ENCODE results near the gene MGAT3. TPM values are rescaled to one million over a fixed set of nuclear protein-coding genes. Genes with fewer than 3 reads are reported as not detected.
A peak's percentile ranks its signal among the peaks of the same experiment; 100 is the strongest.

Gene MGAT3
- polyA plus RNA-seq, 3 donors = 0.03 TPM; not detected in 2

GRCh38 chr22:39429916-39430575 lies 26.8 kb upstream of the MGAT3 start:
- Mint-ChIP-seq H3K27ac (peak overlapping the region in 1 of 7 donors; percentile 50), H3K36me3 (peaks cover 66 to 96% of the 10 kb centered on the region in 2 donors)
- no peak overlapping the region for H3K4me2 ChIP-seq (replicated peaks; ENCODE audit: extremely low read depth, low read length, poor library complexity, severe bottlenecking)

GRCh38 chr22:39430576-39431150 lies 26.1 kb upstream of the MGAT3 start:
- DNase-seq = no peak
- peaks cover 0 to 8% (median 0%) of the 10 kb centered on the region in 3 donors for H3K27me3 Mint-ChIP-seq (ENCODE audit: low read depth in 3 of 3)
- intact Hi-C loops (cut with micrococcal nuclease) = no loop called here
- H3K36me3 ChIP-seq (replicated peaks in 1 of 2; ENCODE audit: control insufficient read depth in 1 of 2, insufficient read depth in 2 of 2, low read length in 2 of 2) = peaks cover 76 to 90% of the 10 kb centered on the region in 2 donors
- no peak overlapping the region for H3K9ac ChIP-seq (ENCODE audit: insufficient read depth, low read length, poor library complexity, severe bottlenecking)
- H3K79me2 ChIP-seq (ENCODE audit: insufficient read depth, low read length) = no peaks in the 10 kb centered on the region
- H3K27ac ChIP-seq (ENCODE audit: low read depth in 1 of 2, low read length in 2 of 2) = peak overlapping the region; percentile 12 to 58
- TF ChIP-seq CTCF (IDR thresholded peaks at IDR 0.05) = no peak
- H3K9me3 ChIP-seq (replicated peaks in 1 of 2; ENCODE audit: control insufficient read depth in 1 of 2, insufficient read depth in 1 of 2, low read length in 2 of 2) = no peaks in the 10 kb centered on the region
- H3K36me3 Mint-ChIP-seq = peaks cover 66 to 93% of the 10 kb centered on the region in 2 donors
- no peak overlapping the region for H3K4me2 ChIP-seq (replicated peaks; ENCODE audit: extremely low read depth, low read length, poor library complexity, severe bottlenecking)
- peaks cover 18% of the 10 kb centered on the region for H3K4me1 Mint-ChIP-seq
- H3K27ac Mint-ChIP-seq = peak overlapping the region in 4 of 7 donors; percentile 43 to 85 (median 82)
- peaks cover 11 to 17% of the 10 kb centered on the region in 2 donors for H3K4me1 ChIP-seq (ENCODE audit: control insufficient read depth in 1 of 2, insufficient read depth in 2 of 2, low read length in 2 of 2)
- 79% methylated on average over 8 of the region's 10 CpGs for WGBS (ENCODE audit: insufficient coverage)
- H3K4me3 Mint-ChIP-seq = no peak overlapping the region
- no peaks in the 10 kb centered on the region for H4K20me1 ChIP-seq (ENCODE audit: insufficient read depth, low read length)
- no peak overlapping the region for H2AFZ ChIP-seq (ENCODE audit: insufficient read depth, low read depth, low read length, poor library complexity, severe bottlenecking)
- no peak overlapping the region for H3K4me3 ChIP-seq (replicated peaks in 1 of 3; ENCODE audit: low read depth in 2 of 3, low read length in 3 of 3)
- H3K27me3 ChIP-seq (ENCODE audit: control insufficient read depth in 2 of 2, insufficient read depth in 2 of 2, low read length in 2 of 2) = no peaks in the 10 kb centered on the region
- no peaks in the 10 kb centered on the region for H3K9me3 Mint-ChIP-seq

More at GRCh38 chr22:39429916-39430575, 26.8 kb upstream of the MGAT3 start:
- Histone ChIP-seq H3K27ac (ENCODE audit: low read depth in 1 of 2, low read length in 2 of 2) (peak overlapping the region in 1 of 2 donors; percentile 8), H3K4me3 (replicated peaks in 1 of 3; ENCODE audit: low read depth in 2 of 3, low read length in 3 of 3) (no peak overlapping the region), H2AFZ (ENCODE audit: insufficient read depth, low read depth, low read length, poor library complexity, severe bottlenecking) (no peak overlapping the region), H3K9me3 (replicated peaks in 1 of 2; ENCODE audit: control insufficient read depth in 1 of 2, insufficient read depth in 1 of 2, low read length in 2 of 2) (no peaks in the 10 kb centered on the region), H3K79me2 (ENCODE audit: insufficient read depth, low read length) (no peaks in the 10 kb centered on the region), H3K4me1 (ENCODE audit: control insufficient read depth in 1 of 2, insufficient read depth in 2 of 2, low read length in 2 of 2) (peaks cover 11 to 17% of the 10 kb centered on the region in 2 donors), H4K20me1 (ENCODE audit: insufficient read depth, low read length) (no peaks in the 10 kb centered on the region), H3K9ac (ENCODE audit: insufficient read depth, low read length, poor library complexity, severe bottlenecking) (no peak overlapping the region), H3K27me3 (ENCODE audit: control insufficient read depth in 2 of 2, insufficient read depth in 2 of 2, low read length in 2 of 2) (no peaks in the 10 kb centered on the region), H3K36me3 (replicated peaks in 1 of 2; ENCODE audit: control insufficient read depth in 1 of 2, insufficient read depth in 2 of 2, low read length in 2 of 2) (peaks cover 76 to 92% of the 10 kb centered on the region in 2 donors)
- WGBS (ENCODE audit: insufficient coverage) = 98% methylated on average over 21 of the region's 27 CpGs
- Mint-ChIP-seq H3K4me1 (peaks cover 18% of the 10 kb centered on the region), H3K27me3 (ENCODE audit: low read depth in 3 of 3) (peaks cover 0 to 8% (median 0%) of the 10 kb centered on the region in 3 donors), H3K4me3 (no peak overlapping the region), H3K9me3 (no peaks in the 10 kb centered on the region)
- DNase-seq = no peak
- intact Hi-C loops (cut with micrococcal nuclease) = no loop called here
- TF ChIP-seq CTCF (IDR thresholded peaks at IDR 0.05) = no peak
